K562 (cell line): ENCODE data around the gene MYO16. TPM values are rescaled to one million over a fixed set of nuclear protein-coding genes. Genes with fewer than 3 reads are reported as not detected.
A peak's percentile ranks its signal among the peaks of the same experiment; 100 is the strongest.

Source experiments
- CHD2 ChIP-seq: IDR thresholded peaks from 2 replicates; pipeline ENCODE4 v1.6.1; 2011; ENCODE audit warnings: low read depth, low read length
- CREM ChIP-seq: IDR thresholded peaks from 2 replicates; pipeline ENCODE4 v1.6.1; 2014; ENCODE audit warnings: antibody characterized with exemption, low read depth
- HDAC3 ChIP-seq: fragments of 450-650 bp; IDR thresholded peaks from 2 replicates; pipeline ENCODE4 v1.6.1; 2018; ENCODE audit warnings: borderline replicate concordance, mild to moderate bottlenecking, moderate library complexity; ENCODE audit not compliant: partially characterized antibody
- POLR3G ChIP-seq: IDR thresholded peaks from 2 replicates; pipeline ENCODE4 v1.6.1; 2011; ENCODE audit not compliant: insufficient read length, insufficient replicate concordance; ENCODE audit errors: extremely low read depth
- RBFOX2 ChIP-seq: fragments of 200-400 bp; formaldehyde crosslinking; IDR thresholded peaks from 2 replicates; pipeline ENCODE4 v1.6.1; 2017; ENCODE audit warnings: low read depth, mild to moderate bottlenecking, low read length, moderate library complexity
- RBM14 ChIP-seq: fragments of 200-400 bp; formaldehyde crosslinking; IDR thresholded peaks from 2 replicates; pipeline ENCODE4 v1.6.1; 2018; ENCODE audit warnings: low read depth, mild to moderate bottlenecking, low read length, moderate library complexity, borderline replicate concordance; ENCODE audit not compliant: insufficient read depth
- RUNX1 ChIP-seq: sonication (generic); IDR thresholded peaks from 2 replicates; pipeline ENCODE4 v1.6.1; 2016; ENCODE audit warnings: antibody characterized with exemption, low read depth
- SIN3B ChIP-seq: fragments of 450-650 bp; IDR thresholded peaks from 2 replicates; pipeline ENCODE4 v1.6.1; 2017; ENCODE audit warnings: low read depth, mild to moderate bottlenecking, moderate library complexity
- SRSF9 ChIP-seq: fragments of 200-400 bp; formaldehyde crosslinking; IDR thresholded peaks from 2 replicates; pipeline ENCODE4 v1.6.1; 2017; ENCODE audit warnings: low read depth, low read length, borderline replicate concordance
- TOE1 ChIP-seq, 2 experiments: fragments of 450-650 bp in 1 of 2; sonication (generic) in 1 of 2; formaldehyde crosslinking in 1 of 2; IDR thresholded peaks; 2 replicates each; pipeline versions ENCODE4 v1.7.1 to v1.8.0; 2016 to 2022; ENCODE audit warnings: borderline replicate concordance in 2 of 2, mild to moderate bottlenecking in 2 of 2, antibody characterized with exemption in 1 of 2, inconsistent platforms in 1 of 2, low read depth in 1 of 2, missing genetic modification reagents in 1 of 2, moderate library complexity in 1 of 2
- ZC3H8 ChIP-seq: fragments of 450-650 bp; IDR thresholded peaks from 2 replicates; pipeline ENCODE4 v1.6.1; 2017
- ZNF699 ChIP-seq: fragments of 250-450 bp; sonication (Bioruptor Pico); IDR thresholded peaks from 2 replicates; pipeline ENCODE4 v1.8.0; 2021; ENCODE audit warnings: mild to moderate bottlenecking, moderate library complexity; ENCODE audit not compliant: insufficient replicate concordance
- ZNF785 ChIP-seq: fragments of 250-450 bp; sonication (Bioruptor Pico); IDR thresholded peaks from 2 replicates; pipeline ENCODE4 v1.4.0; 2020; ENCODE audit warnings: mild to moderate bottlenecking
- ZSCAN29 ChIP-seq: fragments of 450-650 bp; IDR thresholded peaks from 2 replicates; pipeline ENCODE4 v1.6.1; 2017
- polyA plus RNA-seq, 8 experiments: library from polyadenylated mRNA; depleted of rRNA in 4 of 8; stranded (reverse) in 5 of 8; unstranded in 3 of 8; fragments of >200 nt; fragmentation: Nextera tagmentation in 2 of 8; fragmentation: Illumina TruSeq in 1 of 8; extraction: Ambion mirVana in 2 of 8; extraction: Trizol in 1 of 8; gene quantifications; 2 replicates each; pipeline versions ENCODE4 v1.2.1 to v1.2.3, GENCODE V29; 2011 to 2014; ENCODE audit warnings: inconsistent platforms in 1 of 8, missing spikeins in 1 of 8
- total RNA-seq, 7 experiments: library from RNA; depleted of rRNA in 6 of 7; stranded (reverse); fragments of >200 nt in 6 of 7; fragmentation: Illumina TruSeq in 2 of 7; extraction: Trizol in 2 of 7; gene quantifications; 2 replicates each; pipeline versions ENCODE4 v1.2.1 to v1.2.3, GENCODE V29; 2011 to 2021; ENCODE audit warnings: low replicate concordance in 1 of 7
- TF ChIP-seq, protein P1 (sequence below), 2 experiments: fragments of 450-650 bp in 1 of 2; IDR thresholded peaks; 2 replicates each; pipeline ENCODE4 v1.6.1; 2011 to 2017; ENCODE audit warnings: low read depth in 2 of 2, antibody characterized with exemption in 1 of 2, borderline replicate concordance in 1 of 2, low read length in 1 of 2, mild to moderate bottlenecking in 1 of 2, mixed read lengths in 1 of 2; ENCODE audit not compliant: control insufficient read depth in 1 of 2
- TF ChIP-seq, protein P2 (sequence below): fragments of 450-650 bp; IDR thresholded peaks from 2 replicates; pipeline ENCODE4 v1.6.1; 2016; ENCODE audit warnings: low read depth

Gene MYO16
- total and polyA plus RNA-seq, 9 of the 15 experiments (the other 6 are each of a cell fraction or from before 2014, with no cell fraction given), result 4.3 to 45.7 (median 12.1) TPM

DNA sequence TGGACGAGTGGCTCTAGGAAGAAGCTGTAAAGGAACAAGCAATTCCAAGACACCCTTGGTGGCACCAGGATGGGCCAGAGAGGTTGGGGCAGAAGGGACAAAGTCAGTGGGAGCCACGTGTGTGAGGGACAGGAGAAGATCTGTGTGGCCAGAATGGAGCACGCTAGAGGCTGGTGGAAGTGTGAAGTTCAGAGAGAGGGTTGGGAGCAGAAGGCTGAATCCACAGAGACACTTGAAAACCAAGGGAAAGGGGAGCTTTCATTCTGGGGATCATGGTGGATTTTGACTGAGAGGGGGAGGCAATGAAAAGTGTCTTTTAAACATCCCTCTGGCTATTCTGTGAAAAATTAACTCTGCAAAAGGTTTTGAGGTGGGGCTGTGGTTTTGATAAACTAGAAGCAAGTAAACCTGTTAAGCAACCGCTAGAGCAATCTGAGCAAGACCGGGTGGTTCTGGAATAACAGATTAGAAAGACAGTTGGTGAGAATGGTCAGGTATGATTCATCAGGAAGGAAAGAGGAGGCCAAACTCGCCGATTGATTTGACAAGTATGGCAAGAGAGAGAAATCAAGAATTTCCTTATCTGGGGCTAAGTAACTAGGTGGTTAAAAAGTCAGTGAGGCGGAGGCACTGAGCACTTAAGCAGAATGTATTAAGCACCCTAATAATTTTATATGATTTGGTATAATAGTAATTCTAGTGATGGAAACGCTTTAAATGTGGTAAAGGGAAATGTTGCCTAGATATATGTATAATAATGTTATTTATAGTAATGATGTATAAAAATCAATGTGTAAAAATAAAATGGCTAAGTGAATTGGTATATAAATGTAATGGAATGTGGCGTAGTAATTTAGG, 140.0 kb downstream of the MYO16 start (continued):
- TF ChIP-seq, protein P1, sequence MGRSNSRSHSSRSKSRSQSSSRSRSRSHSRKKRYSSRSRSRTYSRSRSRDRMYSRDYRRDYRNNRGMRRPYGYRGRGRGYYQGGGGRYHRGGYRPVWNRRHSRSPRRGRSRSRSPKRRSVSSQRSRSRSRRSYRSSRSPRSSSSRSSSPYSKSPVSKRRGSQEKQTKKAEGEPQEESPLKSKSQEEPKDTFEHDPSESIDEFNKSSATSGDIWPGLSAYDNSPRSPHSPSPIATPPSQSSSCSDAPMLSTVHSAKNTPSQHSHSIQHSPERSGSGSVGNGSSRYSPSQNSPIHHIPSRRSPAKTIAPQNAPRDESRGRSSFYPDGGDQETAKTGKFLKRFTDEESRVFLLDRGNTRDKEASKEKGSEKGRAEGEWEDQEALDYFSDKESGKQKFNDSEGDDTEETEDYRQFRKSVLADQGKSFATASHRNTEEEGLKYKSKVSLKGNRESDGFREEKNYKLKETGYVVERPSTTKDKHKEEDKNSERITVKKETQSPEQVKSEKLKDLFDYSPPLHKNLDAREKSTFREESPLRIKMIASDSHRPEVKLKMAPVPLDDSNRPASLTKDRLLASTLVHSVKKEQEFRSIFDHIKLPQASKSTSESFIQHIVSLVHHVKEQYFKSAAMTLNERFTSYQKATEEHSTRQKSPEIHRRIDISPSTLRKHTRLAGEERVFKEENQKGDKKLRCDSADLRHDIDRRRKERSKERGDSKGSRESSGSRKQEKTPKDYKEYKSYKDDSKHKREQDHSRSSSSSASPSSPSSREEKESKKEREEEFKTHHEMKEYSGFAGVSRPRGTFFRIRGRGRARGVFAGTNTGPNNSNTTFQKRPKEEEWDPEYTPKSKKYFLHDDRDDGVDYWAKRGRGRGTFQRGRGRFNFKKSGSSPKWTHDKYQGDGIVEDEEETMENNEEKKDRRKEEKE (IDR thresholded peaks at IDR 0.05; ENCODE audit: borderline replicate concordance in 1 of 2, control insufficient read depth in 1 of 2, low read depth in 2 of 2, low read length in 1 of 2), result 0 out of 4 replicates have a peak, but pooled peaks of 1 of the 2 experiments have one; percentile 58
- no peak for TF ChIP-seq ZNF699
- TF ChIP-seq SRSF9, result no peak
- TF ChIP-seq CREM, result 0 out of 2 replicates have a peak, but pooled peaks have one; percentile 20
- no peak for TF ChIP-seq SIN3B
- TF ChIP-seq RUNX1, result 0 out of 2 replicates have a peak, but pooled peaks have one; percentile 74
- peak; percentile 73 for TF ChIP-seq HDAC3
- TF ChIP-seq TOE1 (IDR thresholded peaks at IDR 0.05; ENCODE audit: borderline replicate concordance), result no peak
- no peak for TF ChIP-seq TOE1 (CRISPR knock-in tag; IDR thresholded peaks at IDR 0.05; ENCODE audit: borderline replicate concordance, low read depth)
- no peak for TF ChIP-seq POLR3G
- TF ChIP-seq, protein P2, sequence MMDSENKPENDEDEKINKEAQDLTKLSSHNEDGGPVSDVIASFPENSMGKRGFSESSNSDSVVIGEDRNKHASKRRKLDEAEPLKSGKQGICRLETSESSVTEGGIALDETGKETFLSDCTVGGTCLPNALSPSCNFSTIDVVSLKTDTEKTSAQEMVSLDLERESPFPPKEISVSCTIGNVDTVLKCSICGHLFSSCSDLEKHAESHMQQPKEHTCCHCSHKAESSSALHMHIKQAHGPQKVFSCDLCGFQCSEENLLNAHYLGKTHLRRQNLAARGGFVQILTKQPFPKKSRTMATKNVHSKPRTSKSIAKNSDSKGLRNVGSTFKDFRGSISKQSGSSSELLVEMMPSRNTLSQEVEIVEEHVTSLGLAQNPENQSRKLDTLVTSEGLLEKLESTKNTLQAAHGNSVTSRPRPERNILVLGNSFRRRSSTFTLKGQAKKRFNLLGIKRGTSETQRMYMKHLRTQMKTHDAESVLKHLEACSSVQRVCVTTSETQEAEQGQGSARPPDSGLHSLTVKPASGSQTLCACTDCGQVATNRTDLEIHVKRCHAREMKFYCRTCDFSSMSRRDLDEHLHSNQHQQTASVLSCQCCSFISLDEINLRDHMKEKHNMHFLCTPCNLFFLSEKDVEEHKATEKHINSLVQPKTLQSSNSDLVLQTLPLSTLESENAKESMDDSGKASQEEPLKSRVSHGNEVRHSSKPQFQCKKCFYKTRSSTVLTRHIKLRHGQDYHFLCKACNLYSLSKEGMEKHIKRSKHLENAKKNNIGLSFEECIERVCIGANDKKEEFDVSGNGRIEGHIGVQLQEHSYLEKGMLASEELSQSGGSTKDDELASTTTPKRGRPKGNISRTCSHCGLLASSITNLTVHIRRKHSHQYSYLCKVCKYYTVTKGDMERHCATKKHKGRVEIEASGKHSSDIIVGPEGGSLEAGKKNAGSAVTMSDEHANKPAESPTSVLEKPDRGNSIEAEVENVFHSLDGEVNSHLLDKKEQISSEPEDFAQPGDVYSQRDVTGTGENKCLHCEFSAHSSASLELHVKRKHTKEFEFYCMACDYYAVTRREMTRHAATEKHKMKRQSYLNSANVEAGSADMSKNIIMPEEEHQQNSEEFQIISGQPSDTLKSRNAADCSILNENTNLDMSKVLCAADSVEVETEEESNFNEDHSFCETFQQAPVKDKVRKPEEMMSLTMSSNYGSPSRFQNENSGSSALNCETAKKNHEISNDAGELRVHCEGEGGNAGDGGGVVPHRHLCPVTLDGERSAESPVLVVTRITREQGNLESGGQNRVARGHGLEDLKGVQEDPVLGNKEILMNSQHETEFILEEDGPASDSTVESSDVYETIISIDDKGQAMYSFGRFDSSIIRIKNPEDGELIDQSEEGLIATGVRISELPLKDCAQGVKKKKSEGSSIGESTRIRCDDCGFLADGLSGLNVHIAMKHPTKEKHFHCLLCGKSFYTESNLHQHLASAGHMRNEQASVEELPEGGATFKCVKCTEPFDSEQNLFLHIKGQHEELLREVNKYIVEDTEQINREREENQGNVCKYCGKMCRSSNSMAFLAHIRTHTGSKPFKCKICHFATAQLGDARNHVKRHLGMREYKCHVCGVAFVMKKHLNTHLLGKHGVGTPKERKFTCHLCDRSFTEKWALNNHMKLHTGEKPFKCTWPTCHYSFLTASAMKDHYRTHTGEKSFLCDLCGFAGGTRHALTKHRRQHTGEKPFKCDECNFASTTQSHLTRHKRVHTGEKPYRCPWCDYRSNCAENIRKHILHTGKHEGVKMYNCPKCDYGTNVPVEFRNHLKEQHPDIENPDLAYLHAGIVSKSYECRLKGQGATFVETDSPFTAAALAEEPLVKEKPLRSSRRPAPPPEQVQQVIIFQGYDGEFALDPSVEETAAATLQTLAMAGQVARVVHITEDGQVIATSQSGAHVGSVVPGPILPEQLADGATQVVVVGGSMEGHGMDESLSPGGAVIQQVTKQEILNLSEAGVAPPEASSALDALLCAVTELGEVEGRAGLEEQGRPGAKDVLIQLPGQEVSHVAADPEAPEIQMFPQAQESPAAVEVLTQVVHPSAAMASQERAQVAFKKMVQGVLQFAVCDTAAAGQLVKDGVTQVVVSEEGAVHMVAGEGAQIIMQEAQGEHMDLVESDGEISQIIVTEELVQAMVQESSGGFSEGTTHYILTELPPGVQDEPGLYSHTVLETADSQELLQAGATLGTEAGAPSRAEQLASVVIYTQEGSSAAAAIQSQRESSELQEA, result peak; percentile 67
- TF ChIP-seq ZNF785 (CRISPR knock-in tag), result no peak
- no peak for TF ChIP-seq RBFOX2
- TF ChIP-seq ZSCAN29, result no peak
- no peak for TF ChIP-seq RBM14
- no peak for TF ChIP-seq ZC3H8
- TF ChIP-seq CHD2, result no peak
